Measurements from ENCODE around the gene LAMC2. TPM values are rescaled to one million over a fixed set of nuclear protein-coding genes. Genes with fewer than 3 reads are reported as not detected.

The LAMC2 gene
- total and polyA plus RNA-seq, 2 of the 8 experiments (the other 6 are each of a cell fraction or from before 2014, with no cell fraction given) = 4.6 to 12.9 TPM

GRCh38 chr1:183239793-183240525, 53.9 kb downstream of the LAMC2 start:
- no peak overlapping the region for H2BK20ac ChIP-seq (ENCODE audit: low read length)
- no peak overlapping the region for H3K4me3 ChIP-seq (ENCODE audit: extremely low read depth in 1 of 4, insufficient read depth in 2 of 4, low read depth in 3 of 4, low read length in 4 of 4)
- H2BK12ac ChIP-seq (ENCODE audit: low read depth, low read length) = no peak overlapping the region
- H3K56ac ChIP-seq (replicated peaks; ENCODE audit: insufficient read length, low read depth, low read length) = no peak overlapping the region
- no peaks in the 10 kb centered on the region for H3K27me3 ChIP-seq (replicated peaks in 1 of 4; ENCODE audit: control insufficient read depth in 3 of 4, extremely low read depth in 1 of 4, insufficient read depth in 3 of 4, low read length in 3 of 4)
- CTCF ChIA-PET (ENCODE audit: partially characterized antibody) = interaction anchor here (1.2 to 8.7 kb wide), 5 partner anchors 12 to 93 kb away, joined by 3 to 51 read pairs (median 4); no protein-coding TSS in a partner anchor
- no peaks in the 10 kb centered on the region for H3K79me2 ChIP-seq (ENCODE audit: control insufficient read depth in 1 of 2, insufficient read depth in 2 of 2, low read length in 2 of 2)
- no peak overlapping the region for H3K23ac ChIP-seq (ENCODE audit: insufficient read length)
- H2BK120ac ChIP-seq (replicated peaks; ENCODE audit: low read depth, low read length) = no peak overlapping the region
- POLR2A ChIA-PET (ENCODE audit: partially characterized antibody) = no interaction called here
- H2BK15ac ChIP-seq (ENCODE audit: low read length) = no peak overlapping the region
- H3K36me3 ChIP-seq (ENCODE audit: control insufficient read depth in 2 of 4, insufficient read depth in 4 of 4, low read length in 3 of 4) = peaks cover 0 to 3% (median 0%) of the 10 kb centered on the region in 4 experiments; a peak in 1 of 8 replicates
- H2AFZ ChIP-seq (ENCODE audit: low read length) = no peak overlapping the region
- H3K14ac ChIP-seq (ENCODE audit: insufficient read length) = no peak overlapping the region
- H4K5ac ChIP-seq (ENCODE audit: insufficient read length, low read depth, low read length) = no peak overlapping the region
- no peaks in the 10 kb centered on the region for H3K9me3 ChIP-seq (ENCODE audit: insufficient read depth in 2 of 2, low read depth in 1 of 2, low read length in 1 of 2)
- WGBS, 2 experiments (ENCODE audit: extremely low coverage in 1 of 2, insufficient coverage in 1 of 2, insufficient read length in 1 of 2, insufficient replicate concordance in 2 of 2, low coverage in 1 of 2, low lambda C conversion rate in 2 of 2, missing lambda C conversion rate in 1 of 2) = 90% methylated on average over 8 of the region's 8 CpGs; no CpG with 5 or more reads in 1 of the 2 experiments
- no peak overlapping the region for H2AK5ac ChIP-seq (ENCODE audit: low read depth, low read length)
- no peaks in the 10 kb centered on the region for H3K23me2 ChIP-seq (ENCODE audit: low read depth, low read length)
- H3K4ac ChIP-seq (replicated peaks; ENCODE audit: insufficient read length, low read depth, low read length) = no peak overlapping the region
- H3K4me2 ChIP-seq (ENCODE audit: insufficient read depth in 1 of 2, low read depth in 2 of 2, low read length in 2 of 2) = no peak overlapping the region
- no peaks in the 10 kb centered on the region for H4K20me1 ChIP-seq (replicated peaks in 1 of 2; ENCODE audit: control insufficient read depth in 1 of 2, insufficient read depth in 2 of 2, low read length in 2 of 2)
- H3K27ac ChIP-seq (ENCODE audit: low read depth, low read length) = no peak overlapping the region
- no peaks in the 10 kb centered on the region for H3K79me1 ChIP-seq (ENCODE audit: low read depth, low read length)
- no peak overlapping the region for H4K91ac ChIP-seq (replicated peaks; ENCODE audit: insufficient read length, low read length)
- no peak for FAIRE-seq
- DNase-seq (ENCODE audit: low read depth in 1 of 2, low spot score in 2 of 2) = no peak
- no peak overlapping the region for H2BK5ac ChIP-seq (ENCODE audit: low read depth, low read length)
- no peak overlapping the region for H4K8ac ChIP-seq (ENCODE audit: extremely low read depth, insufficient read depth, low read length)
- peaks cover 0 to 6% (median 3%) of the 10 kb centered on the region in 4 experiments; a peak in 3 of 7 replicates for H3K4me1 ChIP-seq (replicated peaks in 1 of 4; ENCODE audit: control insufficient read depth in 3 of 4, insufficient read depth in 4 of 4, low read length in 3 of 4)
- no peak overlapping the region for H3K9ac ChIP-seq (replicated peaks in 1 of 4; ENCODE audit: extremely low read depth in 1 of 4, low read depth in 3 of 4, low read length in 3 of 4)
- no peak overlapping the region for H3K18ac ChIP-seq (ENCODE audit: extremely low read depth, low read length)
- TF ChIP-seq SIRT6 (IDR thresholded peaks at IDR 0.05; ENCODE audit: low read length) = no peak
- no peak for TF ChIP-seq NANOG (IDR thresholded peaks at IDR 0.05; ENCODE audit: insufficient read depth, low read depth, low read length, poor library complexity, severe bottlenecking)
- no peak for TF ChIP-seq CTBP2 (IDR thresholded peaks at IDR 0.05; ENCODE audit: borderline replicate concordance, insufficient read depth, insufficient read length, low read length)
- TF ChIP-seq BRCA1 (IDR thresholded peaks at IDR 0.05; ENCODE audit: low read depth, low read length) = no peak
- TF ChIP-seq MAX (IDR thresholded peaks at IDR 0.05) = no peak
- no peak for TF ChIP-seq SP4 (IDR thresholded peaks at IDR 0.05; ENCODE audit: low read length)
- no peak for TF ChIP-seq CHD2 (IDR thresholded peaks at IDR 0.05; ENCODE audit: low read length)
- TF ChIP-seq SRF (IDR thresholded peaks at IDR 0.05; ENCODE audit: low read depth, low read length) = no peak
- no peak for TF ChIP-seq CBX5 (IDR thresholded peaks at IDR 0.05; ENCODE audit: low read depth, low read length)
- TF ChIP-seq RBBP5 (IDR thresholded peaks at IDR 0.05; ENCODE audit: borderline replicate concordance, low read depth, low read length) = no peak
- no peak for TF ChIP-seq TAF1 (IDR thresholded peaks at IDR 0.05; ENCODE audit: low read depth, low read length)
- no peak for TF ChIP-seq CHD1 (IDR thresholded peaks at IDR 0.05; ENCODE audit: low read depth, low read length)
- TF ChIP-seq FOSL1 (IDR thresholded peaks at IDR 0.05; ENCODE audit: insufficient read depth, low read depth, low read length) = no peak
